ENCODE data around the gene PIKFYVE.

PIKFYVE gene

DNA sequence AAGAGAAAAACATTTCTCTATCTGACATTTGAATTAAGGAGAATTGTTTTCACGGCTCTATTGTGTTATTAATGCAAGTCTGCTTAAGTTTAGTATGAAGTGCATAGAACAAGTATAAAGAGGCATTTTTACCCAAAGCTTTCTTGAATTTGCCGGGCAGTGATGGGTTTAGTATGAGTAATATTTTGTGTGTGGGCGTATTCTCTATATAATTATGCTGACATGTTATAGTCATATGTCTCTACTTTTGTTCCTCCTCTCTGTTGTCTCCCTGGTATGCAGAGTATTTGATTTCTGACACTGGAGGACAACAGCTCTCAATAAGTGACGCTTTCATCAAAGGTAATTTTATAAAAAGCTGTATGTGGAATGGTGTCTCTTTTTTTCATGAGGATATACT, 45.9 kb downstream of the PIKFYVE start:
- Histone ChIP-seq H3K79me2 (ENCODE audit: insufficient read depth, low read length) (no peaks in the 10 kb centered on the region), H3K4me3 (ENCODE audit: insufficient read depth, low read length, poor library complexity, severe bottlenecking) (no peak overlapping the region), H3K4me2 (ENCODE audit: low read depth, low read length, poor library complexity, severe bottlenecking) (peak overlapping the region; percentile 30)

DNA sequence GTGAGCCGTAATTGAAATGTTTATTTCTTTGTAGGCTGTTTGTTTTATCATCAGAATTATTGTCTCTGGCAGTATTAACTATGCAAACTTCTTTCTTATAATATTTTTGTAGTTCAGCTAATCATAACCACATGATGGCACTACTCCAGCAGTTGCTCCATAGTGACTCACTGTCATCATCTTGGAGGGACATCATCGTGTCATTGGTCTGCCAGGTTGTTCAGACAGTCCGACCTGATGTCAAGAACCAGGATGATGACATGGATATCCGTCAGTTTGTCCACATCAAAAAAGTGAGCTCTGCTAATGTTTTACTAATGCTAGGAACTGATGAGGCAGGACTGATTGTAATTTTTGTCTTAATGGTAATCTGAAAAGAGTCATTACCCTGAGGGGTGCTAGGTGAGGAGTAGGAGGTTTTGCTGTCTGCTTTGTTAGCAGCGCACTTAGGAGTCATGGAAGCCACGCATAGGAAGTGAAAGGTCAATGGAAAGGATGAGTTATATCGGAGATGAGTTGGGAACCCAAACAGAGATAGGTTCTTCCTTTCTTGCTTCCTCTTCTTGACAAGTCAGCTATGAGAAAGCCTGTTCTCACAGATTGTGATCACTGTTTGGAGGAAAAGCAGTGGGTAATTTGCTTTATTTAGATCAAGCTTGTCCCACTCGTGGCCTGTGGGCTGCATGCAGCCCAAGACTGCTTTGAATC, 49.2 kb downstream of the PIKFYVE start:
- no peaks in the 10 kb centered on the region for H3K27me3 ChIP-seq (ENCODE audit: low read length)
- H3K9me3 ChIP-seq (ENCODE audit: insufficient read depth, low read length): no peaks in the 10 kb centered on the region
- H3K9ac ChIP-seq (ENCODE audit: low read length): no peak overlapping the region
- H4K20me1 ChIP-seq (ENCODE audit: low read depth, low read length): 0 out of 2 replicates have a peak, but pooled peaks cover 3% of the 10 kb centered on the region
- no peaks in the 10 kb centered on the region for H3K79me2 ChIP-seq (ENCODE audit: insufficient read depth, low read length)
- TF ChIP-seq CTCF (IDR thresholded peaks at IDR 0.05; ENCODE audit: insufficient read depth, low read length, poor library complexity, severe bottlenecking) (no peak), EZH2phosphoT487 (conservative IDR thresholded peaks at IDR 0.05; ENCODE audit: low read length) (no peak)
- H3K4me3 ChIP-seq (ENCODE audit: insufficient read depth, low read length, poor library complexity, severe bottlenecking): no peak overlapping the region
- H3K4me2 ChIP-seq (ENCODE audit: low read depth, low read length, poor library complexity, severe bottlenecking): no peak overlapping the region
- no peak overlapping the region for H2AFZ ChIP-seq (ENCODE audit: low read depth, low read length, severe bottlenecking)
- H3K9me2 ChIP-seq (replicated peaks; ENCODE audit: insufficient read depth, low read length): no peaks in the 10 kb centered on the region
- peaks cover 22% of the 10 kb centered on the region for H3K36me3 ChIP-seq (ENCODE audit: low read length)
- H3F3A ChIP-seq (ENCODE audit: insufficient read depth): peaks cover 5% of the 10 kb centered on the region; the same call in 1 of the 2 replicates
- no peak overlapping the region for H3K27ac ChIP-seq (ENCODE audit: low read depth, low read length)

More for the DNA sequence above, 45.9 kb downstream of the PIKFYVE start:
- Histone ChIP-seq H3K27ac (ENCODE audit: low read depth, low read length) (0 out of 2 replicates have a peak overlapping the region, but pooled peaks have one; percentile 0), H3F3A (ENCODE audit: insufficient read depth) (peaks cover 5% of the 10 kb centered on the region; the same call in 1 of the 2 replicates), H3K27me3 (ENCODE audit: low read length) (no peaks in the 10 kb centered on the region), H3K9ac (ENCODE audit: low read length) (no peak overlapping the region), H4K20me1 (ENCODE audit: low read depth, low read length) (0 out of 2 replicates have a peak, but pooled peaks cover 3% of the 10 kb centered on the region), H2AFZ (ENCODE audit: low read depth, low read length, severe bottlenecking) (no peak overlapping the region), H3K9me2 (replicated peaks; ENCODE audit: insufficient read depth, low read length) (no peaks in the 10 kb centered on the region), H3K36me3 (ENCODE audit: low read length) (peaks cover 16% of the 10 kb centered on the region), H3K9me3 (ENCODE audit: insufficient read depth, low read length) (no peaks in the 10 kb centered on the region)
- no peak for TF ChIP-seq EZH2phosphoT487 (conservative IDR thresholded peaks at IDR 0.05; ENCODE audit: low read length)
- TF ChIP-seq CTCF (IDR thresholded peaks at IDR 0.05; ENCODE audit: insufficient read depth, low read length, poor library complexity, severe bottlenecking): no peak

DNA sequence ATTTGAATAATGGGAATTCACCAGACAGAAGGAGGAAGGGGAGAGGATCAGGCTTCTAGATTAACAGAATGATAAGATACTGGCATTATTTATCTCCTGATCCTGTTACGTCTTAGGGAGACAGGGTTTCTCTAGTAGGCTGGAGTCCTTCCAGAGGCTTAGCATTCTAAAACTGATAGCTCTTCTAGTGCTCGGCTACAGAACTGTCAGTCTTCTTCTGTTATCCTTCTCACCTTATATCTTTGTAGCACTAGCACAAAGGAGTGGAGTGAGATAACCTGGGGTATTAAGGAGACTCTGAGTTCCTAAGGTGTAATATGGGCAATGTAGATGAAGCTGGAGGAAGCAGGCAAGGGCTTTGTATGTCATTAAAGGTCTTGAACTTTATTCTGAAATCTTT, 52.1 kb downstream of the PIKFYVE start:
- Histone ChIP-seq H3K27me3 (ENCODE audit: low read length) (no peaks in the 10 kb centered on the region), H3F3A (ENCODE audit: insufficient read depth) (no peaks in the 10 kb centered on the region), H3K9ac (ENCODE audit: low read length) (no peak overlapping the region), H3K27ac (ENCODE audit: low read depth, low read length) (no peak overlapping the region), H4K20me1 (ENCODE audit: low read depth, low read length) (no peaks in the 10 kb centered on the region), H3K79me2 (ENCODE audit: insufficient read depth, low read length) (no peaks in the 10 kb centered on the region), H3K9me3 (ENCODE audit: insufficient read depth, low read length) (no peaks in the 10 kb centered on the region), H3K4me2 (ENCODE audit: low read depth, low read length, poor library complexity, severe bottlenecking) (no peak overlapping the region), H3K4me3 (ENCODE audit: insufficient read depth, low read length, poor library complexity, severe bottlenecking) (no peak overlapping the region), H2AFZ (ENCODE audit: low read depth, low read length, severe bottlenecking) (no peak overlapping the region), H3K36me3 (ENCODE audit: low read length) (peaks cover 24% of the 10 kb centered on the region), H3K9me2 (replicated peaks; ENCODE audit: insufficient read depth, low read length) (no peaks in the 10 kb centered on the region)
- TF ChIP-seq EZH2phosphoT487 (conservative IDR thresholded peaks at IDR 0.05; ENCODE audit: low read length) (no peak), CTCF (IDR thresholded peaks at IDR 0.05; ENCODE audit: insufficient read depth, low read length, poor library complexity, severe bottlenecking) (no peak)
